A673 (cell line): ENCODE measurements around the gene MSN. TPM values are rescaled to one million over a fixed set of nuclear protein-coding genes. Genes with fewer than 3 reads are reported as not detected.
A peak's percentile ranks its signal among the peaks of the same experiment; 100 is the strongest.

ENCODE experiments used
- BruUV-seq: library from RNA; stranded (reverse); fragments of 400-500 nt; replicated peaks from 2 replicates; lab custom pipeline; 2021; lab: Mats Ljungman, UMichigan
- CTCF ChIA-PET: fragments of 300-600 bp; sonication (Branson Sonifier 250); formaldehyde crosslinking; loops from one replicate; lab custom pipeline; 2022; ENCODE audit warnings: antibody characterized with exemption; lab: Charles Lee
- POLR2A ChIA-PET: fragments of 300-600 bp; sonication (Branson Sonifier 250); formaldehyde crosslinking; loops from one replicate; lab custom pipeline; 2022; ENCODE audit warnings: antibody characterized with exemption; ENCODE audit not compliant: low non-redundant PET; lab: Charles Lee
- DNase-seq: peaks from one replicate; pipeline ENCODE4 v3.0.0-alpha.2; 2015; ENCODE audit warnings: low spot score
- H3K27ac ChIP-seq: fragments of 200-600 bp; sonication (generic); 2 replicates; pipeline ENCODE4 v1.5.1; 2016; ENCODE audit warnings: mixed run types, low read depth, mild to moderate bottlenecking, mixed read lengths, antibody characterized with exemption, low read length; ENCODE audit not compliant: poor library complexity, severe bottlenecking
- H3K27me3 ChIP-seq: fragments of 200-600 bp; sonication (generic); replicated peaks from 2 replicates; pipeline ENCODE4 v1.6.1; 2017; ENCODE audit warnings: mixed run types, low read depth, mild to moderate bottlenecking, mixed read lengths, antibody characterized with exemption, low read length; ENCODE audit not compliant: insufficient read depth, poor library complexity
- H3K36me3 ChIP-seq: fragments of 200-600 bp; sonication (generic); 2 replicates; pipeline ENCODE4 v1.6.1; 2016; ENCODE audit warnings: mixed run types, mild to moderate bottlenecking, mixed read lengths, antibody characterized with exemption, low read length; ENCODE audit not compliant: insufficient read depth, poor library complexity, severe bottlenecking
- H3K4me1 ChIP-seq: fragments of 200-600 bp; sonication (generic); 2 replicates; pipeline ENCODE4 v1.6.1; 2017; ENCODE audit warnings: mixed run types, mild to moderate bottlenecking, mixed read lengths, antibody characterized with exemption, low read length; ENCODE audit not compliant: insufficient read depth, poor library complexity, severe bottlenecking
- H3K4me3 ChIP-seq: fragments of 200-600 bp; sonication (generic); 2 replicates; pipeline ENCODE4 v1.5.1; 2016; ENCODE audit warnings: low read depth, mixed run types, mild to moderate bottlenecking, mixed read lengths, low read length; ENCODE audit not compliant: poor library complexity, severe bottlenecking
- H3K9me3 ChIP-seq: fragments of 200-600 bp; sonication (generic); 2 replicates; pipeline ENCODE4 v1.6.1; 2016; ENCODE audit warnings: mixed run types, low read depth, mild to moderate bottlenecking, mixed read lengths, antibody characterized with exemption, low read length; ENCODE audit not compliant: poor library complexity, severe bottlenecking
- EZH2 ChIP-seq: fragments of 200-600 bp; sonication (generic); IDR thresholded peaks from 2 replicates; pipeline ENCODE4 v1.6.1; 2017; ENCODE audit warnings: borderline replicate concordance, low read depth, mild to moderate bottlenecking, mixed read lengths, antibody characterized with exemption, low read length; ENCODE audit not compliant: poor library complexity, severe bottlenecking
- intact Hi-C: fragments of 100-400 bp; cut with micrococcal nuclease; formaldehyde crosslinking; loops from one replicate; pipeline ENCODE4 v1.10.0; 2022; ENCODE audit not compliant: unreplicated experiment
- total RNA-seq: library from RNA; stranded (reverse); gene quantifications from 2 replicates; pipeline ENCODE4 v1.2.3, GENCODE V29; 2021
- TF ChIP-seq, protein P1 (sequence below): fragments of 300-800, 200-600 bp; sonication (generic); conservative IDR thresholded peaks from 2 replicates; pipeline ENCODE4 v1.5.1; 2017; ENCODE audit warnings: low read depth, mild to moderate bottlenecking, antibody characterized with exemption, low read length, moderate library complexity, mixed read lengths

The MSN gene
- total RNA-seq, 1 experiment from 2014 or later, result 468 TPM

DNA sequence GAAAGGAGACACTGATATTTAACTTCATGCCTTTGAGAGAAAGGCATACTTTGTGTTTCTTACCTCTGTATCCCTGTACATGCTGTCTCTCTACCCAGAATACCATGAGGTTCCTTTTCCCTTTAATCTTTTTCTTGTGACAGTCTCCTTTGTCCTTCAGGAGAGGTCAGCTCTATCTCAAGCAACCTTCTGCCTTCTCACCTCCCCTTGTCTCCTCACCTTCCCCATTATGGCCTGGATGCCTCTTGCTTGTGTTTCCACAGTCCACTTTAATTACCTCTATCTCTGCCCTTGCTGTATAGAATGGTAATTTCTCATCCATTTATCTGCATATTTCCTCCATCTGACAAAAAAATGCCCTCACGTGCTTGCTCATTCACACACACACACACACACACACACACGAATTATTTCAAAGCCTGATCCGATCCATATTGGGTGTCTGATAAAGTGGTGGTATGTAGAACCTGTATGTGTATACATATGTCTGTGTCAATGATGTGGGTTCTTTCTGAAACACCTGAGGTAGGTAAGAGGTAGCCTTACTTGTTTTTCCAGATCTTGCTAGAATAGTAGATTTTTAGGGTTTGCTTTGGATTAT, 28.5 kb downstream of the MSN start:
- Histone ChIP-seq H3K4me1 (peaks cover 42% of the 10 kb centered on the region), H3K36me3 (no peaks in the 10 kb centered on the region), H3K9me3 (no peaks in the 10 kb centered on the region), H3K27ac (peak overlapping the region; percentile 84), H3K4me3 (no peak overlapping the region), H3K27me3 (no peaks in the 10 kb centered on the region)
- ChIA-PET CTCF (no interaction called here), POLR2A (no interaction called here)
- intact Hi-C loops, result no loop called here
- no TSS peak for BruUV-seq
- no peak for TF ChIP-seq EZH2
- TF ChIP-seq, protein P1, sequence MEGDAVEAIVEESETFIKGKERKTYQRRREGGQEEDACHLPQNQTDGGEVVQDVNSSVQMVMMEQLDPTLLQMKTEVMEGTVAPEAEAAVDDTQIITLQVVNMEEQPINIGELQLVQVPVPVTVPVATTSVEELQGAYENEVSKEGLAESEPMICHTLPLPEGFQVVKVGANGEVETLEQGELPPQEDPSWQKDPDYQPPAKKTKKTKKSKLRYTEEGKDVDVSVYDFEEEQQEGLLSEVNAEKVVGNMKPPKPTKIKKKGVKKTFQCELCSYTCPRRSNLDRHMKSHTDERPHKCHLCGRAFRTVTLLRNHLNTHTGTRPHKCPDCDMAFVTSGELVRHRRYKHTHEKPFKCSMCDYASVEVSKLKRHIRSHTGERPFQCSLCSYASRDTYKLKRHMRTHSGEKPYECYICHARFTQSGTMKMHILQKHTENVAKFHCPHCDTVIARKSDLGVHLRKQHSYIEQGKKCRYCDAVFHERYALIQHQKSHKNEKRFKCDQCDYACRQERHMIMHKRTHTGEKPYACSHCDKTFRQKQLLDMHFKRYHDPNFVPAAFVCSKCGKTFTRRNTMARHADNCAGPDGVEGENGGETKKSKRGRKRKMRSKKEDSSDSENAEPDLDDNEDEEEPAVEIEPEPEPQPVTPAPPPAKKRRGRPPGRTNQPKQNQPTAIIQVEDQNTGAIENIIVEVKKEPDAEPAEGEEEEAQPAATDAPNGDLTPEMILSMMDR, result no peak
- DNase-seq, result no peak

DNA sequence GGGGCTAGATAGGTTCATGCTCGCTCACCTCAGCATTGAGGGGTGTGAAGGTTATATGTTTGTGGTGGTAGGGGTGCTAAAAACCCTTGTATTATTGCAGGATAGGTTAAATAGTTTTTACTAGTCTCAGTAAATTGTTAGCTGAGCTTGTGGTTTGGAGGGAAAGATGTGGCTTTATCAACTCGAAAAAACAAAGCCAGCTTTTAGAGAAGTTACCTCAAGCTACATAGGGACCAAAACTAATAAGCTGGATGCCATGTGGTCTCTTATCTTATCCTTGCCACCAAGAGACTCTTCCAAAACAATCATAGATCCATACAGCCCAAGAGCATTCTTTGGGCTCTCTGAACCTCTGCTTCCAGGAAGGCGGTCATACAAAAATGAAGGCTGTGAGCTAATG, 29.2 kb downstream of the MSN start:
- intact Hi-C loops, result no loop called here
- H3K4me3 ChIP-seq, result no peak overlapping the region
- H3K9me3 ChIP-seq, result no peaks in the 10 kb centered on the region
- TF ChIP-seq, protein P1, result no peak
- no peak for TF ChIP-seq EZH2
- POLR2A ChIA-PET, result no interaction called here
- no peaks in the 10 kb centered on the region for H3K36me3 ChIP-seq
- no peak for DNase-seq
- no TSS peak for BruUV-seq
- peaks cover 42% of the 10 kb centered on the region for H3K4me1 ChIP-seq
- peak overlapping the region; percentile 84 for H3K27ac ChIP-seq
- H3K27me3 ChIP-seq, result no peaks in the 10 kb centered on the region
- CTCF ChIA-PET, result no interaction called here

DNA sequence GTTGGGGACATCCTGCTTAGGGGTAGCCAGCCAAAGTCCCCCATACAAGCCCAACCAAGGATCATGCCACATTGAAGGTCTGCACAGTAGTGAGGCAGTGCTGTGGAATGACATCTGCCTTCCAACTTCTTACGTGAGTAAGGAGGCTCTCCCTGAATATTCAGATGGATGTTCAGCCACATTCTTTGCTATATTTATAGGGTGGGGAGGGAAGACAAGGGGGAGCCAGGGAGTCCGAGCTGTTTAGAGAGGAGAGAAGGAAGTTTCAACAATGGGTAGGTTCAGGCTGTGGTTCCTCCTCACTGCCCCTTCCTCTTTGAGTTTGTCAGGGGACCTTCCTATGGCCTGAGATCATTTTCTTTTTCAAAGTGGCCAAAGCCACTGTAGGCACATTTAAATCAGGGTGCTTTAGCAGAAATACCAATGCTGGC, 29.8 kb downstream of the MSN start:
- POLR2A ChIA-PET, result no interaction called here
- Histone ChIP-seq H3K36me3 (no peaks in the 10 kb centered on the region), H3K27me3 (no peaks in the 10 kb centered on the region), H3K4me3 (no peak overlapping the region), H3K9me3 (no peaks in the 10 kb centered on the region), H3K4me1 (peaks cover 42% of the 10 kb centered on the region), H3K27ac (peak overlapping the region; percentile 84)
- TF ChIP-seq, protein P1, result no peak
- TF ChIP-seq EZH2, result no peak
- CTCF ChIA-PET, result no interaction called here
- TSS peak; percentile 95 for BruUV-seq
- peak; percentile 40 for DNase-seq
- intact Hi-C loops, result no loop called here
